Ectodermal cell (in vitro differentiated cells): Measurements from ENCODE around the gene CCN2. TPM values are rescaled to one million over a fixed set of nuclear protein-coding genes. Genes with fewer than 3 reads are reported as not detected.

Experiments used
- H3K27ac ChIP-seq: 2 replicates; pipeline ENCODE4 v1.7.0; 2013; ENCODE audit warnings: mild to moderate bottlenecking, low read depth, low read length; ENCODE audit not compliant: insufficient read depth, poor library complexity, severe bottlenecking
- H3K27me3 ChIP-seq: 2 replicates; pipeline ENCODE4 v1.7.0; 2013; ENCODE audit warnings: mild to moderate bottlenecking, low read length; ENCODE audit not compliant: insufficient read depth, control insufficient read depth, poor library complexity, severe bottlenecking
- H3K36me3 ChIP-seq: one replicate; pipeline ENCODE4 v1.7.0; 2013; ENCODE audit warnings: low read length; ENCODE audit not compliant: control insufficient read depth, insufficient read depth
- H3K4me1 ChIP-seq: one replicate; pipeline ENCODE4 v1.7.0; 2013; ENCODE audit warnings: low read length; ENCODE audit not compliant: control insufficient read depth, insufficient read depth
- H3K4me3 ChIP-seq: 2 replicates; pipeline ENCODE4 v1.7.0; 2013; ENCODE audit warnings: low read depth, low read length, control low read depth; ENCODE audit not compliant: insufficient read depth
- H3K9me3 ChIP-seq: 2 replicates; pipeline ENCODE4 v1.7.0; 2013; ENCODE audit warnings: mild to moderate bottlenecking, low read length, moderate library complexity; ENCODE audit not compliant: control insufficient read depth
- WGBS, 2 experiments: methylation state at CpG; one replicate each; pipeline ENCODE4 v1.1.7; 2013; ENCODE audit warnings: missing lambda C conversion rate in 2 of 2; 5-methylcytosine and 5-hydroxymethylcytosine counted together
- polyA plus RNA-seq, 4 experiments: library from polyadenylated mRNA; stranded (reverse); fragments of 50-300 nt; gene quantifications; one replicate each; pipeline ENCODE4 v1.2.3, GENCODE V29; 2013

The CCN2 gene, protein sequence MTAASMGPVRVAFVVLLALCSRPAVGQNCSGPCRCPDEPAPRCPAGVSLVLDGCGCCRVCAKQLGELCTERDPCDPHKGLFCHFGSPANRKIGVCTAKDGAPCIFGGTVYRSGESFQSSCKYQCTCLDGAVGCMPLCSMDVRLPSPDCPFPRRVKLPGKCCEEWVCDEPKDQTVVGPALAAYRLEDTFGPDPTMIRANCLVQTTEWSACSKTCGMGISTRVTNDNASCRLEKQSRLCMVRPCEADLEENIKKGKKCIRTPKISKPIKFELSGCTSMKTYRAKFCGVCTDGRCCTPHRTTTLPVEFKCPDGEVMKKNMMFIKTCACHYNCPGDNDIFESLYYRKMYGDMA
- polyA plus RNA-seq (2013, experiment 1 of 4), result 160 TPM
- 179 TPM for polyA plus RNA-seq (2013, experiment 2 of 4)
- polyA plus RNA-seq (2013, experiment 3 of 4), result 113 TPM
- 120 TPM for polyA plus RNA-seq (2013, experiment 4 of 4)

DNA sequence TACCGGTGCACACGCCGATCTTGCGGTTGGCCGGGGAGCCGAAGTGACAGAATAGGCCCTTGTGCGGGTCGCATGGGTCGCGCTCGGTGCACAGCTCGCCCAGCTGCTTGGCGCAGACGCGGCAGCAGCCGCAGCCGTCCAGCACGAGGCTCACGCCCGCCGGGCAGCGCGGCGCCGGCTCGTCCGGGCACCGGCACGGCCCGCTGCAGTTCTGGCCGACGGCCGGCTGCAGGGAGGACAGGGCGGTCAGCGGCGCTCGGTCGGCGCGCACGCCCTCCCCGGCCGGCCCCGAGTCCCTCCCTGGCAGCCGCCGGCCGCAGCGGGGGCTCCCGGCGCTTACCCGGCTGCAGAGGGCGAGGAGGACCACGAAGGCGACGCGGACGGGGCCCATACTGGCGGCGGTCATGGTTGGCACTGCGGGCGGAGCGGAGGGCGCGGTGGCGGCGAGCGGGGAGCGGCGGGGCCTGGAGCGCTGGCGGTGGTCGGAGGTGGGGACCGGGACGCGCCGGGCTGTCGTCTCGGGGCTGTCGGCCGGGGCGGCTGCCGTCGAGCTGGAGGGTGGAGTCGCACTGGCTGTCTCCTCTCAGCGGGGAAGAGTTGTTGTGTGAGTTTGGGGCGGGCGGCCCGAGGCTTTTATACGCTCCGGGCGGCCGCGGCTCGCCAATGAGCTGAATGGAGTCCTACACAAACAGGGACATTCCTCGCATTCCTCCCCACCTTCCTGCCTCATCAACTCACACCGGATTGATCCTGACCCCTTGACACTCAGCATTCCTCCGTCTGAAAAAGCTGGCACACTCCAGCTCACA is at the start of gene CCN2:
Gene CCN2, minus strand, starts transcription at position 606 of the 809 bp plus-strand sequence. Its CDS starts 200 bp downstream, at position 406.
- peaks cover 16% of the 10 kb centered on the region for H3K36me3 ChIP-seq
- 0% methylated on average over 97 of the region's 97 CpGs for WGBS, 2 experiments
- peaks cover 37% of the 10 kb centered on the region for H3K4me1 ChIP-seq
- no peaks in the 10 kb centered on the region for H3K27me3 ChIP-seq
- H3K4me3 ChIP-seq, result peak within 1 kb of the TSS; percentile 95
- H3K9me3 ChIP-seq, result no peaks in the 10 kb centered on the region
- peak within 1 kb of the TSS; percentile 96 for H3K27ac ChIP-seq

DNA sequence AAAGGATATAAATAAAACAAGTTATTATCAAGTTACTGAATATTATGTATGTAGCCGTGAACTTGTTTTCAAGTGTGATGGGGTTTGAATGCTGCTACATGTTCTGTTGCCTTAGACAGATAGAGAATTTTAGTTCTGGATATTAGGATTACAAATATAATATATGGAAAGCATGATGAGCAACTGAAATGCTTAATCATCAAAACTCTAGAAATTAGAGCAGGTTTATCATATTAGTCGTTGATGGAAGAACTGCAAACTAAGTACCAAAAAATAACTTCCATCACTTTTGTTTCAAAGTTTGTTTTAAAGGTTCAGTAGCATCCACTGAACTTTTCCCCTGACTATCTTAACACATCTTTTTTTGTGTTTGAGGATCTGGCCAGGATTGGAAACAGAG is 49.1 kb upstream of the CCN2 start:
- H3K9me3 ChIP-seq, result no peaks in the 10 kb centered on the region
- H3K4me3 ChIP-seq, result no peak overlapping the region
- WGBS, 2 experiments, result 90 to 100% methylated on average over 2 of the region's 2 CpGs
- H3K27me3 ChIP-seq, result no peaks in the 10 kb centered on the region
- no peaks in the 10 kb centered on the region for H3K36me3 ChIP-seq
- H3K4me1 ChIP-seq, result no peaks in the 10 kb centered on the region
- no peak overlapping the region for H3K27ac ChIP-seq

DNA sequence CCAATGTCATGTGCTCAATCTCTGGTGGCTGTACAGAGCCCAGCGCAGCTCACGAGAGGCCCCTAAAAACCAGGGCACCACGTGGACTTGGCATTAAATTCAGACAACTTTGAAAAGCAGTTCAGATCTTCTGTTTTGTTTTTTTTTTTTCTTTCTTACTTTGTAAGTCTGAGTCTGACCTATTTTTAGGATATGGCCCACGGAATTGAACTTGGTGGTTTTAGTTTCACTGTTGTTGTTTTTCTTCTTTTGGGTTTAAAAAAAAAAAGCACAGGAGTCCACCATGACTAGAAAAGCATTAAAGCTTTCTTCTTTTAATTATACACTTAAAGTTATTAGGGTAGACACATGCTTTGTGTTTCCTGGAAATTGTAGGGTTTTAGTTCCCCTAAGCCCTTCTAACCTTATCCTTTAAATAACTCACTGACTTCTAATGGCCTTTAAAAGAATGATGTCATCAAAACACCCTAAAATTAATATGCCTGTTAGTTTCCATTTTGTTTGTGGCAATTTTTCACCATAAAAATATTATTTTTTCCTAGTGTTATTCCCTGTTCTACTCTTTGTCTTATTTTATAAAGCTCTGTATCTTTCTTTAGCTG is 48.5 kb upstream of the CCN2 start:
- no peaks in the 10 kb centered on the region for H3K4me1 ChIP-seq
- H3K9me3 ChIP-seq, result no peaks in the 10 kb centered on the region
- H3K4me3 ChIP-seq, result no peak overlapping the region
- no peaks in the 10 kb centered on the region for H3K36me3 ChIP-seq
- no peak overlapping the region for H3K27ac ChIP-seq
- 92 to 96% methylated on average over 3 to 4 of the region's 4 CpGs for WGBS, 2 experiments
- H3K27me3 ChIP-seq, result no peaks in the 10 kb centered on the region

DNA sequence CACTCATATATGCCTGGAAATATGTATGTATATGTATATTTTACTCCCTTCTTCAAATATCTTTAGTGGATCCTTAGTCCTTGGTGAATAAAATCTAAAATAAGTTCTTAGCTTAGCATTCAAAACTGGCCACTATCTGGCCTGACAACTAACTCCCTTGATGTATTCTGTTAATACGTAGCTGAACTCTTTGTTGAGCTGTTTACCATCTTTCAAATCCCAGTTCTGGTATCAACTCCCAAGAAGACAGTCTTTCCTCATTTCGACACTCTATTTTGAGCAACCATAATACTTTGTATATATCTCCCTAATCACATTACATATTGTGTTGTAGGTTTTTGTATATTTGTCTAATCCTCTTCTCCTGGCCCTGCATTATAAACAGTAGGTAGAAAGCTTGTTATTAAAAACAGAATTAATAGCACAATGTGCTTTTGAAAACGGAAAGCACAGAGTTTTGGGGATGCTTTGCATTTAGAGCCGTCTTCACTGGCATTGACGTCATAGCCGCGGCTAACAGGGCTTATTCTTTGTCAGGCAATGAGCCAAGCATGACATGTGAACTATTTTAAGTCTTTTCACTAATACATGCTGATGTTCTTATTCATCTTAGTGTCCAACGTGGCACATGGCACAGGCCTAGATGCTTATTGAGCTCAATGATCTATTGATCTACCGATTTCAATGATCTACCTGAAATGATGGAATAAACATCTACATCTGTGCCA is 47.2 kb upstream of the CCN2 start:
- no peaks in the 10 kb centered on the region for H3K36me3 ChIP-seq
- H3K27me3 ChIP-seq, result no peaks in the 10 kb centered on the region
- no peaks in the 10 kb centered on the region for H3K4me1 ChIP-seq
- H3K9me3 ChIP-seq, result no peaks in the 10 kb centered on the region
- 95 to 96% methylated on average over 8 to 9 of the region's 9 CpGs for WGBS, 2 experiments
- H3K27ac ChIP-seq, result no peak overlapping the region
- no peak overlapping the region for H3K4me3 ChIP-seq

DNA sequence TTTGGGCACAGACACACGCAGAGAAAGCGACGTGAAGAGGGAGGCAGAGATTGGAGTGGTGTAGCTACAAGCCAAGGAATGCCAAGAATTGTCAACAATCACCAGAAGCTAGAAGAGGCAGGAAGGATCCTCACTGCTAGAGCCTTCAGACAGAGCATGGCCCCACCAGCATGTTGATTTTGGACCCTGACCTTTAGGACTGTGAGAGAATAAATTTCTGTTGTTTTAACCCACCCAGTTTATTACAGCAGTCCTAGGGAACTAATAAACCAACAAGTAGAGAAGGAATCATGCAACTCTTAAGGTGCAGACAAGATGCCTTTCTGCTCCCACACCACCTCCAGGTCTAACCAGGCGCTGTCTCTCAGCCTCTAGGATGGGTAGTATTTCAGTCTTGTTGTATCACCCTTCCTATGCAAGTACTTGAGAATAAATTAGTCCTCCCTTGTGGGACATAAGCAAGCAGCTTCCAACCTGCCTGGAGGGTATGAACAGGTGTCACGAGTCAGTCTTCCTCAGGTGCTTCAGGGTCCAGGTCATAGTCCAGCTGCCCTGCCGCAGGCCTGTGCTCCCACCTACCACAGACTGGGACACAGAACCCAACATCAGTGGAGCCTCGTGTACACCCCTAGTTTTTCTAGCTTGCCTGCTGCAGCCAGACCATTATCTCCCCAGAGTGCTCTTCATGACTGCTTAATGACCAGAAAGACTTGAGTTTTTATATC is 46.4 kb upstream of the CCN2 start:
- Histone ChIP-seq H3K9me3 (no peaks in the 10 kb centered on the region), H3K27me3 (no peaks in the 10 kb centered on the region), H3K4me3 (no peak overlapping the region), H3K27ac (no peak overlapping the region), H3K36me3 (no peaks in the 10 kb centered on the region), H3K4me1 (no peaks in the 10 kb centered on the region)
- 91 to 92% methylated on average over 7 of the region's 7 CpGs for WGBS, 2 experiments

DNA sequence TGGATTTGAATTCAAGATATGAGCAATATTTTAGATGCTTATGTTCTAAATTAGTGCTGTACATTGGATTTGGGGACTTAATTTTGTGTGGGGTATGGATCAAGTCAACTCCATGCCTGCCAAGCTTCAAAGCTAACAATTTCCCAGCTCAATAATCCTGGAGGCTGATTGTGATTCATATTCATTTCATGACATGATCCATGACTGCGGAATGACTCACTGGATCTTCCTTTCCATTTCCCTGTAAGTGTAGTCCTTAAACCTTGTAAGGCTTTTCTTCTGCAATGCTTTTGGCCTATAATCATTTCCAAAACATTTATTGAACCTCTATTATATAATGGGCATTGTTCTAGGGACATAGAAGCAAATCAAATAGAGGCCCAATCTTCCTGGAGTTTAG is 44.7 kb upstream of the CCN2 start:
- no peaks in the 10 kb centered on the region for H3K4me1 ChIP-seq
- H3K4me3 ChIP-seq, result no peak overlapping the region
- H3K27me3 ChIP-seq, result no peaks in the 10 kb centered on the region
- no peak overlapping the region for H3K27ac ChIP-seq
- no peaks in the 10 kb centered on the region for H3K36me3 ChIP-seq
- H3K9me3 ChIP-seq, result no peaks in the 10 kb centered on the region
- WGBS, 2 experiments, result 96 to 100% methylated on average over 1 of the region's 1 CpG

DNA sequence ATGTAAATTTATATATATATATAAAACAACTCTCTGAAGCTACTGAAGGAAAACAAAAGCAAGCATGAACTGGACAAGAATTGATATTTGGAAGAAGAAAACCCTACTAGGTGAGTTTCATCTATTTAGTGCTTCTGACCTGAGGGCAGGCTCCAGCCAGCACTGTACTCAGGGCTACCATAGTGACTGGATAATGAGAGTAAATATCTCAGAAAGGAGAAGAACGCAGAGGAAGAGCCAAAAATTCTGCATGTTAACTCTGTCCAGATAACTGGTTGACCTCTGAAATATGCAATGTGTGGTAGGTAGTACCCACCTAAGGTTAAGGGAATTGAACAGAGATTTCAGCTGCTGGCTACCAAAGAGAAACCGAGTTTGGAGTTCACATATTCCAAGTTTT is 41.4 kb upstream of the CCN2 start:
- Histone ChIP-seq H3K27me3 (no peaks in the 10 kb centered on the region), H3K36me3 (no peaks in the 10 kb centered on the region), H3K4me1 (no peaks in the 10 kb centered on the region), H3K9me3 (no peaks in the 10 kb centered on the region), H3K4me3 (no peak overlapping the region), H3K27ac (no peak overlapping the region)
- 88 to 97% methylated on average over 2 of the region's 2 CpGs for WGBS, 2 experiments

DNA sequence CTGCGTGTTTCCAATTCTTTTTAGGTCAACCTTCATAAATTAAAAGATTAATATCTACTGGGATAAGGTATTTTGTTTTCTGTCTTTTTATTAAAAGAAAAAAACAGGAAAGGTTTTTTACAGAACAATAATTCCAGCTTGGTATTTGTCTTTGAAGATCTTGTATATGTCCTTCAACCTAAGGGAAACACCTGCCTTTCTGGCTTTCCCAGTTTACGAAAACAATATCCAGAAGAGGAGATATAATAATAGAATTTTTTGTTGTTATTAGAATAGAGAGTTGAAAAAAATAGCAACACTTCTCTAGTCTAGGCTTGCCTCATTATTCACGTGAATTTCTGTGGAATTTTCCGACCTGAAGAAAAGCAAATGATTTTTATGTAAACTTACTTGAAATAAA is 37.9 kb upstream of the CCN2 start:
- H3K9me3 ChIP-seq, result no peaks in the 10 kb centered on the region
- H3K36me3 ChIP-seq, result no peaks in the 10 kb centered on the region
- no peaks in the 10 kb centered on the region for H3K27me3 ChIP-seq
- no peak overlapping the region for H3K27ac ChIP-seq
- no peak overlapping the region for H3K4me3 ChIP-seq
- no peaks in the 10 kb centered on the region for H3K4me1 ChIP-seq
- WGBS, 2 experiments, result 83% methylated on average over 3 of the region's 4 CpGs; no CpG with 5 or more reads in 1 of the 2 experiments

DNA sequence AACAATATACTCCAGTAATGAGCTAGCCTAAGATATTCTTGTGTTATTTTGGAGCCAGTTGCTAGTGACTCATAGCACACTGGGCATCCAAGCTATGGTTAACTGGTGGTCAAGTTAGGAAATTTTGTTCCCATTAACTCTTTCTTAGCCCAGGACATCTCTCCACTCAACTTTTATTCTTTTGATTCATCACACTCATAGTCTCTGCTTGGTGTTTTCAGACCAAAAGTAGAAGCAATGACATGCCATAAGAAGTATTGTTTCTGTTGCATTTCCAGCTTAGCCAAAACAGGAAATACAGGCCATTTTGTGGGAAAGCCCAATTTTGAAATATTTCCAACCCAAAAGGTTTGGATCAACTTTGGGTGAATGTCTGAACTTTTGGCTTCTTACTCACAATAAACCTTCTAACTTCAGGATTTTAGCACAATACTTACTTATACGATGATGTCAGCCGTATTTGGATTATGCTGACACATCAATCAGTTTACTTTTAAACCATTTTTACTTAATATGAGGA is 31.6 kb upstream of the CCN2 start:
- Histone ChIP-seq H3K27ac (no peak overlapping the region), H3K9me3 (no peaks in the 10 kb centered on the region), H3K4me1 (no peaks in the 10 kb centered on the region), H3K36me3 (no peaks in the 10 kb centered on the region), H3K4me3 (no peak overlapping the region), H3K27me3 (no peaks in the 10 kb centered on the region)
- WGBS, 2 experiments, result 100% methylated on average over 2 of the region's 2 CpGs
